Activated CD4-positive, CD25-positive, alpha-beta regulatory T cell treated with anti-CD3 and anti-CD28 coated beads, Interleukin-2, amount 50 U/mL, for 72 hours (primary cell): ENCODE results near the gene CCDC117.
"Not testable (repeated sequence)": the region's sequence is repeated elsewhere in the genome, so short reads cannot be mapped to it uniquely, and the experiment has no call there.

Experiments used
- DNase-seq: peaks from one replicate; pipeline ENCODE4 v3.0.0; 2021

Gene CCDC117

GRCh38 chr22:28772633-28773460 is at the start of gene CCDC117:
Gene CCDC117, plus strand, starts transcription at chr22:28772695. Its CDS starts 155 bp downstream, at chr22:28772850.
- DNase-seq, result peak; percentile 90

GRCh38 chr22:28728002-28728401 is 44.5 kb upstream of the CCDC117 start:
- no peak for DNase-seq

- DNase-seq, result no peak
Observed at GRCh38 chr22:28728621-28729313, 43.7 kb upstream of the CCDC117 start.

GRCh38 chr22:28730179-28730578 is 42.3 kb upstream of the CCDC117 start:
- no peak for DNase-seq

GRCh38 chr22:28734393-28734792 is 38.1 kb upstream of the CCDC117 start:
- no peak for DNase-seq

- DNase-seq, result no peak
Observed at GRCh38 chr22:28736301-28737155, 36.0 kb upstream of the CCDC117 start.

GRCh38 chr22:28737701-28738100 is 34.8 kb upstream of the CCDC117 start:
- no peak for DNase-seq

- not testable (repeated sequence) for DNase-seq
Observed at GRCh38 chr22:28738876-28739275, 33.6 kb upstream of the CCDC117 start.

- DNase-seq, result no peak
Observed at GRCh38 chr22:28741200-28741784, 31.2 kb upstream of the CCDC117 start.

- DNase-seq, result peak; percentile 93
Observed at GRCh38 chr22:28741785-28742561, 30.5 kb upstream of the CCDC117 start, which contains the start of the genes CHEK2 and HSCB. Gene CHEK2, minus strand, starts transcription at chr22:28741820. Its CDS starts 7,099 bp downstream, at chr22:28734721. Gene HSCB, plus strand, starts transcription at chr22:28742039. Its CDS starts 57 bp downstream, at chr22:28742096.

GRCh38 chr22:28742562-28742962 is 29.9 kb upstream of the CCDC117 start:
- no peak for DNase-seq

- DNase-seq, result no peak
Observed at GRCh38 chr22:28743852-28744251, 28.6 kb upstream of the CCDC117 start.

GRCh38 chr22:28750471-28750881 is 22.0 kb upstream of the CCDC117 start:
- no peak for DNase-seq

GRCh38 chr22:28754512-28754911 is 18.0 kb upstream of the CCDC117 start:
- DNase-seq, result not testable (repeated sequence)

- no peak for DNase-seq
Observed at GRCh38 chr22:28759861-28760560, 12.5 kb upstream of the CCDC117 start.

- no peak for DNase-seq
Observed at GRCh38 chr22:28761449-28761755, 11.1 kb upstream of the CCDC117 start.

GRCh38 chr22:28762000-28762399 is 10.5 kb upstream of the CCDC117 start:
- not testable (repeated sequence) for DNase-seq

- DNase-seq, result no peak
Observed at GRCh38 chr22:28766628-28767027, 5.9 kb upstream of the CCDC117 start.

- DNase-seq, result no peak
Observed at GRCh38 chr22:28768701-28769393, 3.6 kb upstream of the CCDC117 start.

GRCh38 chr22:28769394-28770085 is 3.0 kb upstream of the CCDC117 start:
- no peak for DNase-seq
